ENCODE data around the gene ZIC3. TPM values are rescaled to one million over a fixed set of nuclear protein-coding genes. Genes with fewer than 3 reads are reported as not detected.
"Not testable (repeated sequence)": the region's sequence is repeated elsewhere in the genome, so short reads cannot be mapped to it uniquely, and the experiment has no call there.

ZIC3 gene
- total and polyA plus RNA-seq, 11 donors = not detected

DNA sequence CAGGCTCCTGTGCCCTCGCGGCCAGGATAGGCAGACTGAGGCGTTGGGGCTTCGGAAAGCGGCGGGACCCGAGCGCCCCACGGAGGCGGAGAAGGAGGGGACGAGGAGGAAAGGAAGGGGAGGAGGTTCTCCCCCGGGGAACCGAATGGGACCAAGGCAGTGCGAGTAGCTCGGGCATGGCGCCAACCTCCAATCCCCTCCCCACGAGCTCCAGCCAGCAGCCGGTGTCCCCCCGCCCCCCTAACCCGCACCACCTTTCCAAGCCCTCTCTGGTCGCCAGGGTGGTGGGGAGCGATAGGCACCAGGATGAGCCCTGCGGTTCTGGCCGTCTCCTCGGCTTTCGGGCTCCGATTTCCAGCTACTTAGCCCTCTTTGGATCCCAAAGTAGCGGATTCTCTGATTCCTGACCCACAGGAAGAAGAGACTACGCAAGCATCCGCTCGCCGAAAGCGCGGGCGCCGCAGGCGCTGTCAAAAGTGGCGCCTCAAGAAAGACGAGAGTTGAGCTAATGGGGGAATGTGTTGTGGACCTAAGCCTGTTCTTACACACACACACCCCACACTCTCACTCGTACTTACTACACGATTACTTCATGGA lies 15.2 kb upstream of the ZIC3 start:
- Histone ChIP-seq H3K4me1 (peaks cover 0 to 13% (median 0%) of the 10 kb centered on the region in 12 donors), H3K27ac (no peak overlapping the region), H3K9me3 (no peaks in the 10 kb centered on the region), H3K36me3 (no peaks in the 10 kb centered on the region), H3K27me3 (peaks cover 8 to 72% (median 43%) of the 10 kb centered on the region in 9 donors), H3K4me3 (peak overlapping the region in 3 of 12 donors; percentile 17 to 26 (median 20))
- WGBS, 4 donors = 2 to 36% (median 18%) methylated on average over 39 to 41 of the region's 41 CpGs
- intact Hi-C loops (cut with DNase I) = no loop called here
- TF ChIP-seq, protein P1, sequence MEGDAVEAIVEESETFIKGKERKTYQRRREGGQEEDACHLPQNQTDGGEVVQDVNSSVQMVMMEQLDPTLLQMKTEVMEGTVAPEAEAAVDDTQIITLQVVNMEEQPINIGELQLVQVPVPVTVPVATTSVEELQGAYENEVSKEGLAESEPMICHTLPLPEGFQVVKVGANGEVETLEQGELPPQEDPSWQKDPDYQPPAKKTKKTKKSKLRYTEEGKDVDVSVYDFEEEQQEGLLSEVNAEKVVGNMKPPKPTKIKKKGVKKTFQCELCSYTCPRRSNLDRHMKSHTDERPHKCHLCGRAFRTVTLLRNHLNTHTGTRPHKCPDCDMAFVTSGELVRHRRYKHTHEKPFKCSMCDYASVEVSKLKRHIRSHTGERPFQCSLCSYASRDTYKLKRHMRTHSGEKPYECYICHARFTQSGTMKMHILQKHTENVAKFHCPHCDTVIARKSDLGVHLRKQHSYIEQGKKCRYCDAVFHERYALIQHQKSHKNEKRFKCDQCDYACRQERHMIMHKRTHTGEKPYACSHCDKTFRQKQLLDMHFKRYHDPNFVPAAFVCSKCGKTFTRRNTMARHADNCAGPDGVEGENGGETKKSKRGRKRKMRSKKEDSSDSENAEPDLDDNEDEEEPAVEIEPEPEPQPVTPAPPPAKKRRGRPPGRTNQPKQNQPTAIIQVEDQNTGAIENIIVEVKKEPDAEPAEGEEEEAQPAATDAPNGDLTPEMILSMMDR (IDR thresholded peaks at IDR 0.05) = no peak
- TF ChIP-seq POLR2A (IDR thresholded peaks at IDR 0.05) = no peak
- DNase-seq (no peak), ATAC-seq (no peak)

DNA sequence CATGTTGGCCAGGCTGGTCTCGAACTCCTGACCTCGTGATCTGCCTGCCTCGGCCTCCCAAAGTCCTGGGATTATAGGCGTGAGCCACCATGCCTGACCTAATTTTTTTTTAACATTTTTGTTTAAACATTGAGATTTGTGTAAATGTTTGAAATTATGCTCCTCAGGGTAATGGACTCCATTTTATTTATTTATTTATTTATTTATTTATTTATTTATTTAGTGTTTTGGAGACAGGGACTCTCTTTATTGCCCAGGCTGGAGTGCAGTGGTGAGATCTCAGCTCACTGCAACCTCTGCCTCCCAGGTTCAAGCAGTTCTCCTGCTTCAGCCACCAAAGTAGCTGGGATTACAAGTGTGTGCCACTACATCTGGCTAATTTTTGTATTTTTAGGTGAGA lies 13.8 kb upstream of the ZIC3 start:
- intact Hi-C loops (cut with DNase I); ATAC-seq; H3K4me3 ChIP-seq; DNase-seq; H3K27ac ChIP-seq; H3K36me3 ChIP-seq; H3K9me3 ChIP-seq: not testable (repeated sequence)
- Histone ChIP-seq H3K4me1 (peaks cover 0 to 13% (median 0%) of the 10 kb centered on the region in 12 donors), H3K27me3 (peaks cover 3 to 61% (median 36%) of the 10 kb centered on the region in 9 donors)
- 77 to 88% (median 84%) methylated on average over 4 of the region's 4 CpGs for WGBS, 4 donors

DNA sequence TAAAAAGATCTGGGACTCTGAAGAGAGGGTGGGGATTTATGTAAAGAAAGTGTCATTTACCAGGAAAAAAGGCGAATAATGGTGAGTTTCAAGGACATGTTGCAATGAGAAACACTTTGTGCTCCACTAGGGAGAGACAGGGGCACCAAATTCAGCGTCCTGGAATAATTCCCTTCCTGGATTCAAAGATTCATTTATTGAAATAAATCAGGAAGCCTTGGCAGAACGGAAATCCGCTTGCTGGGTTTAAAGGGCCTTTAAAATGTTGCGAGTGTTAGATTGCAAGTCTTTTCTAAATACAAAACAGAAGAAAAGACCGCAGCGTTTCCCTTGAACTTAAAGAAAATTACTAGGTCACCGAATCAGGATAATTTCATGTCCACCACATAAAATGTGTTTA lies 3.8 kb upstream of the ZIC3 start:
- H3K27me3 ChIP-seq = peaks cover 0 to 79% (median 37%) of the 10 kb centered on the region in 9 donors
- WGBS, 4 donors = 8 to 22% (median 19%) methylated on average over 8 of the region's 8 CpGs

DNA sequence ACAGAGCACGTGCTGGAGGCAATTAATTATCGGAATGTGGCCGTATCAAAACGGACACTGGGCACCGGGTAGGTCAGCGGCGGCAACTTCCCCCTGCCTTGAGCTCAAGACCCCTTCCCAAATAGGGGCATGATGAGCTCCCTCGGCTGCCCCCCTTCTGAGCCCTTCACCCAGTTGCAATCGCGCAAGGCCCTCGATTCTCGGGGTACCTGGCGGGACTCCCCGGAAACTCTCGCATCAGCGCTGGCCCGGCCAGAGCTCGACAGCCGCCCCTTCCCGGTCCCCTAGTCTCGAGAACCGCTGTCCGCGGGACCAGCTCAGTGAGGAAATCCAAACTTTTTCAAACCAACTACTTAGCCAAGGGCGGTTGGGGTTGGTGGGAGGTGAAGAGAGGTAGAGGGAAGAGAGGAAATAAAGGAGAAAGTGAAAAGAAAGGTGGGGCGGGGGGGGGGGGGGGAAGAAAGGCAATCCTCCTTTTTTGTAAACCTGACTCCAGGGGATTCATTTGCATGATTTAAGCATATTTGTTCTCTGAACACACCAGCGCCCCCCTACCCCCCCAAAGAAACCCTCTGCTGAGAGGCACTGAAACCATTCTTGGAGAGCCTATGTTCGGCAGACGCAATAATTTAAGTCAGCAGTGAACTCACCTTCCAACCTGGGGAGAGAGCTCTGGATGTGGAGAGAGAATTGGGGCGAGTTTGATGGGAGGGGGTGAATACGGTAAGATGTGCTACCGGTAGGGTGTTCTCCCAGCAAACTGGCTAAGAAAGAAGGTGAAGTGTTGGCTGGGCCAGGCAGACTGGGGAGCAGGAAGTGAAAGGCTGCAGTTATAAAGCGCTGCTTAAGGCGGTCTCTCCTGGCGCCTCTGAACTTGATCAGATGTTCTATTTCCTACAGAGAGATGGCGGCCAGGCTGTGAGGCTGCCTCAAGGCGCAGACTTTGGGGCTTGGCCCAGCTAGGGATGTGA lies 2.0 kb upstream of the ZIC3 start:
- Histone ChIP-seq H3K4me3 (no peak overlapping the region), H3K9me3 (no peaks in the 10 kb centered on the region), H3K4me1 (peaks cover 0 to 22% (median 4%) of the 10 kb centered on the region in 12 donors), H3K27ac (no peak overlapping the region), H3K27me3 (peaks cover 0 to 87% (median 56%) of the 10 kb centered on the region in 9 donors), H3K36me3 (no peaks in the 10 kb centered on the region)
- intact Hi-C loops (cut with DNase I) = no loop called here
- WGBS, 4 donors = 3 to 27% (median 13%) methylated on average over 34 to 36 of the region's 37 CpGs
- no peak for ATAC-seq
- no peak for TF ChIP-seq POLR2A (IDR thresholded peaks at IDR 0.05)
- TF ChIP-seq, protein P1 (IDR thresholded peaks at IDR 0.05) = no peak
- no peak for DNase-seq

More for the DNA sequence above, 3.8 kb upstream of the ZIC3 start:
- ATAC-seq (no peak), DNase-seq (no peak)
- intact Hi-C loops (cut with DNase I) = no loop called here
- no peaks in the 10 kb centered on the region for H3K9me3 ChIP-seq
- TF ChIP-seq, protein P1 (IDR thresholded peaks at IDR 0.05) = no peak
- TF ChIP-seq POLR2A (IDR thresholded peaks at IDR 0.05) = no peak
- H3K4me1 ChIP-seq = peaks cover 0 to 18% (median 2%) of the 10 kb centered on the region in 12 donors
- H3K36me3 ChIP-seq = no peaks in the 10 kb centered on the region
- H3K4me3 ChIP-seq = no peak overlapping the region
- H3K27ac ChIP-seq = no peak overlapping the region
